PC-3 (cell line): ENCODE measurements around the gene TBC1D8.

Source experiments
- CTCF ChIP-seq: fragments of 300-600 bp; sonication (generic); conservative IDR thresholded peaks from 2 replicates; pipeline ENCODE4 v1.5.1; 2017; ENCODE audit warnings: antibody characterized with exemption, low read depth, mild to moderate bottlenecking, low read length
- EZH2 ChIP-seq: fragments of 300-600 bp; sonication (generic); IDR thresholded peaks from one replicate; pipeline ENCODE4 v1.6.1; 2017; ENCODE audit warnings: antibody characterized with exemption, mild to moderate bottlenecking, low read length; ENCODE audit not compliant: unreplicated experiment
- EZH2phosphoT487 ChIP-seq: fragments of 300-600 bp; sonication (generic); IDR thresholded peaks from 2 replicates; pipeline ENCODE4 v1.6.1; 2018; ENCODE audit warnings: mild to moderate bottlenecking, antibody characterized with exemption, low read length, borderline replicate concordance

- TF ChIP-seq CTCF (peak; percentile 89), EZH2phosphoT487 (no peak), EZH2 (no peak)
These were observed 138.4 kb downstream of the TBC1D8 start for GRCh38 chr2:101012706-101013181.
